Ovary (tissue), 9 donors: ENCODE data around the gene ITGB1BP2. TPM values are rescaled to one million over a fixed set of nuclear protein-coding genes. Genes with fewer than 3 reads are reported as not detected.

Experiments used
- DNase-seq, 5 donors: peaks; one replicate each; pipeline ENCODE4 v3.0.0-alpha.2; 2019 to 2020
- H3K27ac ChIP-seq, 2 donors: fragments of 200-600 bp; one replicate each; pipeline versions ENCODE4 v1.5.1 to v1.8.0; 2019 to 2022
- H3K27me3 ChIP-seq: fragments of 200-600 bp; one replicate; pipeline ENCODE4 v1.8.0; 2022
- H3K36me3 ChIP-seq: fragments of 200-600 bp; sonication (generic); one replicate; pipeline ENCODE4 v1.5.1; 2019
- H3K4me1 ChIP-seq: one replicate; pipeline ENCODE4 v1.8.1; 2013; ENCODE audit warnings: mild to moderate bottlenecking, moderate library complexity; ENCODE audit not compliant: insufficient read depth
- H3K4me3 ChIP-seq: fragments of 200-600 bp; sonication (generic); one replicate; pipeline ENCODE4 v1.5.1; 2017
- H3K9me3 ChIP-seq, 2 donors: fragments of 200-600 bp in 1 of 2; sonication (generic) in 1 of 2; one replicate each; pipeline versions ENCODE4 v1.5.1 to v1.8.1; 2013 to 2019; ENCODE audit warnings: mild to moderate bottlenecking in 1 of 2, moderate library complexity in 1 of 2
- CTCF ChIP-seq, 3 donors: fragments of 450-650 bp in 2 of 3; fragments of 200-600 bp in 1 of 3; IDR thresholded peaks; one replicate each; pipeline versions ENCODE4 v1.5.1 to v1.8.0; 2016 to 2022; ENCODE audit warnings: antibody characterized with exemption in 3 of 3, mild to moderate bottlenecking in 1 of 3
- EP300 ChIP-seq: sonication (generic); formaldehyde crosslinking; IDR thresholded peaks from one replicate; pipeline ENCODE4 v1.6.1; 2017; ENCODE audit warnings: antibody characterized with exemption
- POLR2A ChIP-seq: fragments of 450-650 bp; IDR thresholded peaks from one replicate; pipeline ENCODE4 v1.6.1; 2017; ENCODE audit warnings: antibody characterized with exemption, mild to moderate bottlenecking, moderate library complexity
- WGBS, 3 donors: extraction: QIAGEN DNeasy Blood & Tissue Kit in 1 of 3; methylation state at CpG; one replicate each; pipeline versions ENCODE4 v1.1.5 to v1.1.7; 2013 to 2017; 5-methylcytosine and 5-hydroxymethylcytosine counted together
- intact Hi-C, 4 donors: fragments of 100-400 bp; cut with DNase I; formaldehyde crosslinking; loops; one replicate each; pipeline versions ENCODE4 v1.11.0 to v1.15.1; 2022 to 2023
- polyA plus RNA-seq, 2 donors: library from polyadenylated mRNA; stranded (reverse); fragments of 200-250 nt in 1 of 2; fragments of 350-450 nt in 1 of 2; fragmentation: Illumina TruSeq in 1 of 2; extraction: RNeasy Lipid Tissue Mini Kit (QIAGEN cat#74804) in 1 of 2; gene quantifications; one replicate each; pipeline ENCODE4 v1.2.3, GENCODE V29; 2013 to 2014
- total RNA-seq, 7 donors: library from RNA; depleted of rRNA in 2 of 7; stranded (reverse); fragments of >200 nt in 2 of 7; fragmentation: NEBNext Ultra II Directional in 3 of 7; extraction: Animal tissue kit (Norgen Biotek cat#: 25700) in 3 of 7; gene quantifications; one replicate each; pipeline versions ENCODE4 v1.1.0 to v1.2.4, GENCODE V29; 2016 to 2023
- donor health status: DM: no; HTN: no; CAD: no; lungs with moderate emphysema.
- donor health status: DM: no; HTN: no; CAD: no.
- donor health status: Bipolar disorder and iron deficiency.
- donor health status: DM: yes; HTN: yes; CAD: no.
- donor health status: DM: no; HTN: no; CAD: no.
- donor health status: DM: yes; HTN: yes; CAD: no.

The ITGB1BP2 gene
- total and polyA plus RNA-seq, 9 donors = 0.95 to 9.1 (median 3.2) TPM

- peak overlapping the region; percentile 29 for H3K4me3 ChIP-seq
Observed at GRCh38 chrX:71282514-71283402, 18.8 kb upstream of the ITGB1BP2 start.

GRCh38 chrX:71283403-71284143 lies 18.0 kb upstream of the ITGB1BP2 start, which contains the start of gene NONO:
TSS of gene NONO (plus strand) at chrX:71283635. CDS start at chrX:71290638, 7,003 bp downstream.
- no peaks in the 10 kb centered on the region for H3K27me3 ChIP-seq
- no peaks in the 10 kb centered on the region for H3K36me3 ChIP-seq
- no peaks in the 10 kb centered on the region for H3K4me1 ChIP-seq
- TF ChIP-seq CTCF (IDR thresholded peaks at IDR 0.05) (no peak), EP300 (no peak), POLR2A (peak; percentile 67)
- 31 to 40% (median 39%) methylated on average over 57 of the region's 57 CpGs for WGBS, 3 donors
- DNase-seq = peak; percentile 81 to 88 (median 83)
- H3K9me3 ChIP-seq = no peaks in the 10 kb centered on the region
- intact Hi-C loops = no loop called here
- H3K27ac ChIP-seq = peak within 1 kb of the TSS; percentile 79 to 84
- peak within 1 kb of the TSS; percentile 54 for H3K4me3 ChIP-seq

More at GRCh38 chrX:71282514-71283402, 18.8 kb upstream of the ITGB1BP2 start:
- H3K36me3 ChIP-seq = no peaks in the 10 kb centered on the region
- 42 to 46% (median 45%) methylated on average over 16 of the region's 16 CpGs for WGBS, 3 donors
- intact Hi-C loops = no loop called here
- H3K27me3 ChIP-seq = no peaks in the 10 kb centered on the region
- no peak for DNase-seq
- no peaks in the 10 kb centered on the region for H3K4me1 ChIP-seq
- H3K27ac ChIP-seq = peak overlapping the region in 1 of 2 donors; percentile 73
- no peaks in the 10 kb centered on the region for H3K9me3 ChIP-seq
- no peak for TF ChIP-seq POLR2A
- TF ChIP-seq EP300 = no peak
- no peak for TF ChIP-seq CTCF (IDR thresholded peaks at IDR 0.05)

GRCh38 chrX:71285929-71286328 lies 15.6 kb upstream of the ITGB1BP2 start:
- Histone ChIP-seq H3K27me3 (no peaks in the 10 kb centered on the region), H3K4me3 (no peak overlapping the region), H3K36me3 (no peaks in the 10 kb centered on the region), H3K27ac (no peak overlapping the region), H3K4me1 (no peaks in the 10 kb centered on the region), H3K9me3 (no peaks in the 10 kb centered on the region)
- DNase-seq = no peak
- intact Hi-C loops = no loop called here
- TF ChIP-seq CTCF (IDR thresholded peaks at IDR 0.05) = no peak
- no peak for TF ChIP-seq EP300
- no peak for TF ChIP-seq POLR2A

GRCh38 chrX:71291381-71291780 lies 10.2 kb upstream of the ITGB1BP2 start:
- Histone ChIP-seq H3K27me3 (no peaks in the 10 kb centered on the region), H3K27ac (no peak overlapping the region), H3K36me3 (no peaks in the 10 kb centered on the region), H3K9me3 (no peaks in the 10 kb centered on the region), H3K4me3 (no peak overlapping the region), H3K4me1 (no peaks in the 10 kb centered on the region)
- intact Hi-C loops = loop anchor here in 1 of 4 donors (10.0 kb wide), 1 partner anchor 73 kb away; the partner anchor contains the start of gene TAF1
- no peak for DNase-seq
- TF ChIP-seq CTCF (IDR thresholded peaks at IDR 0.05) (no peak), EP300 (no peak), POLR2A (no peak)
- WGBS, 3 donors = 47 to 55% (median 51%) methylated on average over 6 of the region's 6 CpGs
